Activated CD4-positive, alpha-beta memory T cell treated with anti-CD3 and anti-CD28 coated beads, Interleukin-2, amount 10 ng/mL, durations not matched to agents 7 days and 5 days (primary cell): ENCODE data around the gene ADCY1. TPM values are rescaled to one million over a fixed set of nuclear protein-coding genes. Genes with fewer than 3 reads are reported as not detected.
A peak's percentile ranks its signal among the peaks of the same experiment; 100 is the strongest.
"Not testable (repeated sequence)": the region's sequence is repeated elsewhere in the genome, so short reads cannot be mapped to it uniquely, and the experiment has no call there.

Experiments
- CTCF ChIA-PET: fragments of 350-600 bp; sonication (Branson Sonifier 250); formaldehyde crosslinking; loops from one replicate; lab custom pipeline; 2021; ENCODE audit warnings: antibody characterized with exemption, inconsistent platforms; lab: Charles Lee
- POLR2A ChIA-PET: fragments of 350-600 bp; sonication (Branson Sonifier 250); formaldehyde crosslinking; loops from one replicate; lab custom pipeline; 2021; ENCODE audit warnings: antibody characterized with exemption; lab: Charles Lee
- DNase-seq: peaks from one replicate; pipeline ENCODE4 v3.0.0-alpha.2; 2020
- H3K27ac Mint-ChIP-seq: one replicate; pipeline ENCODE4 v1.8.0; 2021; ENCODE audit warnings: mild to moderate bottlenecking, mixed read lengths
- H3K27me3 Mint-ChIP-seq: one replicate; pipeline ENCODE4 v1.8.0; 2021; ENCODE audit warnings: mixed read lengths
- H3K36me3 Mint-ChIP-seq: one replicate; pipeline ENCODE4 v1.8.0; 2021; ENCODE audit warnings: low read depth, mixed read lengths
- H3K4me1 Mint-ChIP-seq: one replicate; pipeline ENCODE4 v1.8.0; 2021; ENCODE audit warnings: mixed read lengths
- H3K4me3 Mint-ChIP-seq: one replicate; pipeline ENCODE4 v1.8.0; 2021; ENCODE audit warnings: mild to moderate bottlenecking, mixed read lengths
- H3K9me3 Mint-ChIP-seq: one replicate; pipeline ENCODE4 v1.8.0; 2021; ENCODE audit warnings: mixed read lengths
- total RNA-seq, 2 experiments: library from RNA; stranded (reverse); gene quantifications; one replicate each; pipeline ENCODE4 v1.2.3, GENCODE V29; 2021

The ADCY1 gene
- 1 to 10 TPM; 3.9 to 4.3 TPM for total RNA-seq

- no peak within 1 kb of the TSS for H3K27ac Mint-ChIP-seq
- H3K36me3 Mint-ChIP-seq = no peaks in the 10 kb centered on the region
- DNase-seq = peak; percentile 25
- CTCF ChIA-PET = no interaction called here
- peak within 1 kb of the TSS; percentile 55 for H3K4me3 Mint-ChIP-seq
- H3K9me3 Mint-ChIP-seq = no peaks in the 10 kb centered on the region
- H3K27me3 Mint-ChIP-seq = peaks cover 43% of the 10 kb centered on the region
- peaks cover 6% of the 10 kb centered on the region for H3K4me1 Mint-ChIP-seq
- POLR2A ChIA-PET = no interaction called here
These were observed at the start of gene ADCY1 for GRCh38 chr7:45573661-45574415. Gene ADCY1, plus strand, starts transcription at chr7:45574368. Its CDS starts 176 bp downstream, at chr7:45574544.

GRCh38 chr7:45524445-45524844, 49.7 kb upstream of the ADCY1 start:
- Mint-ChIP-seq H3K9me3 (no peaks in the 10 kb centered on the region), H3K27me3 (peaks cover 4% of the 10 kb centered on the region), H3K36me3 (no peaks in the 10 kb centered on the region), H3K27ac (no peak overlapping the region), H3K4me3 (no peak overlapping the region), H3K4me1 (peaks cover 6% of the 10 kb centered on the region)
- CTCF ChIA-PET = no interaction called here
- POLR2A ChIA-PET = no interaction called here
- no peak for DNase-seq

DNA sequence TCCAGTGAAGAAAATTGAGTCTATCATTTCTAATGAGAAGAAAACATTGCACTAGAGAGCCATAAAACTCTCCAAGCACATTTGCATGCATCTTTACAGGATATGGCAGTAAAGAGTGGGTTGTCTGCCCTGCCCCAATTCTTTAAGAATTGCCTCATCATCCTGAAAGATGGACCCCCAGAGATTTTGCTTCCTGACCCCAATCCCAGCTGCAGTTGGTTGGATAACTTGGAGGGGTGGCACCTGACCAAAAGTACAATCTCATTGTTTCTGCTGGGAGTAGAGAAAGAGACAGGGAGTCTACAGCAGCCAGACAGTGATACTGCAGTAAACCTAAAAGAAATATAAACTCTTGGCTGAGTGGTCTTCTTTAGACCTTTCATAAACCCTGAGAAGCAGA, 49.1 kb upstream of the ADCY1 start:
- POLR2A ChIA-PET = no interaction called here
- Mint-ChIP-seq H3K4me1 (peaks cover 6% of the 10 kb centered on the region), H3K27ac (no peak overlapping the region), H3K4me3 (no peak overlapping the region), H3K9me3 (no peaks in the 10 kb centered on the region), H3K36me3 (no peaks in the 10 kb centered on the region), H3K27me3 (peaks cover 4% of the 10 kb centered on the region)
- no peak for DNase-seq
- CTCF ChIA-PET = no interaction called here

- POLR2A ChIA-PET = no interaction called here
- H3K4me3 Mint-ChIP-seq = no peak overlapping the region
- peaks cover 2% of the 10 kb centered on the region for H3K27me3 Mint-ChIP-seq
- peaks cover 4% of the 10 kb centered on the region for H3K4me1 Mint-ChIP-seq
- CTCF ChIA-PET = no interaction called here
- no peaks in the 10 kb centered on the region for H3K36me3 Mint-ChIP-seq
- DNase-seq = no peak
- no peak overlapping the region for H3K27ac Mint-ChIP-seq
- H3K9me3 Mint-ChIP-seq = peaks cover 10% of the 10 kb centered on the region
These were observed 30.7 kb upstream of the ADCY1 start for GRCh38 chr7:45543473-45543872.

DNA sequence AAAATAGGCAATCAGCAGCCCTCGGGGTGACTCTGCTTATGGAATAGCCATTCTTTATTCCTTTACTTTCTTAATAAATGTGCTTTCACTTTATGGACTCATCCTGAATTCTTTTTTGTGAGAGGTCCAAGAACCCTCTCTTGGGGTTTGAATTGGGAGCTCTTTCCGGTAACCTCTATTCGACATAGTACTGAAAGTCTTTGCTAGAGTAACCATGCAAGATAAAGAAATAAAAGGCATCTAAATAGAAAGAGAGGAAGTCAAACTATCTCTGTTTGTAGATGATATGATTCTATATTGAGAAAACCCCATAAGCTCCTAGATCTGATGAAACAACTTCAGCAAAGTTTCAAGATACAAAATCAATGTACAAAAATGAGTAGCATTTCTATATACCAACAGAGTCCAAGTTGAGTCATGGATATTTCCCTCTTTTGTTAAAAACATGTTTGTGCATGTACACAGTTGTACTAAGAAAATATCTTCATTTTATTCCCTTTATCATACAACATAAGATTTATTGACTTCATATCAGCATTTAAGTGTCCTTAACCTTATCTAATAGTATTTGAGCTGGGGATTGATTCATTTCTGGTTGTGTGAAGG, 29.0 kb upstream of the ADCY1 start:
- POLR2A ChIA-PET, H3K4me1 Mint-ChIP-seq, H3K4me3 Mint-ChIP-seq, H3K27me3 Mint-ChIP-seq, CTCF ChIA-PET, DNase-seq, H3K36me3 Mint-ChIP-seq, H3K9me3 Mint-ChIP-seq: not testable (repeated sequence)
- H3K27ac Mint-ChIP-seq = peak overlapping the region; percentile 58

- H3K27ac Mint-ChIP-seq = peak overlapping the region; percentile 55
- CTCF ChIA-PET, H3K27me3 Mint-ChIP-seq, POLR2A ChIA-PET, H3K4me3 Mint-ChIP-seq, H3K36me3 Mint-ChIP-seq, DNase-seq, H3K4me1 Mint-ChIP-seq: not testable (repeated sequence)
- peaks cover 12% of the 10 kb centered on the region for H3K9me3 Mint-ChIP-seq
These were observed 25.3 kb upstream of the ADCY1 start for GRCh38 chr7:45548917-45549316.

- POLR2A ChIA-PET = no interaction called here
- H3K27ac Mint-ChIP-seq = no peak overlapping the region
- no peaks in the 10 kb centered on the region for H3K4me1 Mint-ChIP-seq
- H3K36me3 Mint-ChIP-seq = no peaks in the 10 kb centered on the region
- H3K4me3 Mint-ChIP-seq = no peak overlapping the region
- no peaks in the 10 kb centered on the region for H3K9me3 Mint-ChIP-seq
- DNase-seq = no peak
- CTCF ChIA-PET = no interaction called here
- peaks cover 2% of the 10 kb centered on the region for H3K27me3 Mint-ChIP-seq
These were observed 10.8 kb upstream of the ADCY1 start for GRCh38 chr7:45563401-45563800.

DNA sequence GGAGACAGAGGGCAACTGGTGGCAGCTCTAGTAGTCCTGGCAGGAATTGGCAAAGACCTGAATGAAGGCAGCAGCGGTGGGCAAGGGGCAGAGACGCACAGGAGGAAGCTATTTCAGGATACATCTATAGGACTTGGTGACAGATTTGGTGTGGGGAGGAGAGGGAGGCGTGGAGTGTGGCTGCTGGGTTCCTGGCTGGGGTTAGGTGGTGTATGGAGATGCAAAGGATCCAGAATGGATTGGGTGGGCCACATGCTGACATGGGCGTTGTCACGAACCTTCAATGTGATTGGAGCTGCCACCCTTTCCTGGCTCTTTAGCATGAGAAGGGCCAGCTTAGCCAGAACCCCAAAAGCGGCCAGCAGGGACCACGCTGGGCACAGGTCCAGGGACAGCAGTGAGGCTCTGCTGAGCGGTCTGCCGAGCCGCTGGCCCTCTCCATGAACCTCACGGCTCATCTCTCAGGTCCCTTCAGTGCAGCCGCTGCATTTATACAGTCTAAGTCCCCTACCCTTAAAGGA, 10.2 kb upstream of the ADCY1 start:
- ChIA-PET POLR2A (no interaction called here), CTCF (no interaction called here)
- H3K36me3 Mint-ChIP-seq = no peaks in the 10 kb centered on the region
- H3K27ac Mint-ChIP-seq = no peak overlapping the region
- no peaks in the 10 kb centered on the region for H3K4me1 Mint-ChIP-seq
- peaks cover 2% of the 10 kb centered on the region for H3K27me3 Mint-ChIP-seq
- H3K9me3 Mint-ChIP-seq = no peaks in the 10 kb centered on the region
- H3K4me3 Mint-ChIP-seq = no peak overlapping the region
- no peak for DNase-seq

GRCh38 chr7:45564485-45564884, 9.7 kb upstream of the ADCY1 start:
- Mint-ChIP-seq H3K27ac (no peak overlapping the region), H3K4me1 (no peaks in the 10 kb centered on the region), H3K36me3 (no peaks in the 10 kb centered on the region), H3K9me3 (no peaks in the 10 kb centered on the region), H3K27me3 (peaks cover 2% of the 10 kb centered on the region), H3K4me3 (no peak overlapping the region)
- POLR2A ChIA-PET = no interaction called here
- CTCF ChIA-PET = no interaction called here
- no peak for DNase-seq

DNA sequence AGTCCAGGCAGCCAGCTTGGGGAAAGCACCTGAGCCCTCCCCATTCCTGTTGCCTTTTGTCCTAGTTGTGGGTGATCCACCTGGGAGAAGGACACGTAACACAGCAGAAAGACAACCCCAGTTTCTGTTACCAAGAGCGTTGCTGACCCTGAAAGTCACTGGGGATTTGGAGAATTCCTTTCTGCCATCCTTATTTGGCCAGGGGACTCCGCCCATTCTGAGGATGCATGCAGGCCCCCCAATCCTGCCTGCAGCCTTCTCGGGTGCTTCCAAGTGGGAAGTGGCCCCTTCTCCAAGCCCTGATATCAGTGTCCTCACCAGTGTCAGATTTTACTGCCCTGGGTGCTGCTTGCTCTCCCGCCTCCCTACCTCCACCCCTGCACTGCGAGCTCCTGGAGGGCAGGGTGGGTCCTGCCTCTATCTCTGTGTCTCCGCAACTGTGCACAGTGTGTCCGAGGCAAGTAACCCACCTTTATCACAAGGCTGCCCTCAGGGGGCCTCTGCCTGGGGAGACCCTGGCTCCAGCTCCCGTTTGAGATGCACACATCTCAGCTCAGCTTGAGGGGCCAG, 9.2 kb upstream of the ADCY1 start:
- H3K27me3 Mint-ChIP-seq = peaks cover 2% of the 10 kb centered on the region
- no peak for DNase-seq
- POLR2A ChIA-PET = no interaction called here
- no peaks in the 10 kb centered on the region for H3K36me3 Mint-ChIP-seq
- no peak overlapping the region for H3K27ac Mint-ChIP-seq
- H3K9me3 Mint-ChIP-seq = no peaks in the 10 kb centered on the region
- CTCF ChIA-PET = no interaction called here
- H3K4me1 Mint-ChIP-seq = no peaks in the 10 kb centered on the region
- H3K4me3 Mint-ChIP-seq = no peak overlapping the region

DNA sequence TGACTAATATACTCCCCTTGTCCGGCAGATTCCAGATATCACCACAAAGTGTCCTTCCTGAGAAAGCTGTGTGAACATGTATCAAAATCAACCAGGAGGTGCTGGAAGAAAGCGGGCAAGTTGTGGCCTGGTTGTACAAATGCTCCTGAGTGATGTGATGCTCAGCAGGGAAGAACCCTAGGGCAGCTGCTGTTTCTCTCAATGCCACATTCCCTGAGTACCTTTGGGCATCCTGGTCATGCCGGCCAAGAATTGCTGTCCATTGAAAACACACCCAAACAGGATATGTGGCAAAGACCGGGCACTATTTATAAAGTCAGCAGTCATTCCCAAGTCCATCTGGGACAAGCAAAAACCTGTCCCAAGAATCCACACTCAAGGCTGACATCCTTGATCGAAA, 7.8 kb upstream of the ADCY1 start:
- H3K27me3 Mint-ChIP-seq = peaks cover 3% of the 10 kb centered on the region
- H3K4me1 Mint-ChIP-seq = no peaks in the 10 kb centered on the region
- no peak overlapping the region for H3K27ac Mint-ChIP-seq
- POLR2A ChIA-PET = no interaction called here
- CTCF ChIA-PET = no interaction called here
- no peaks in the 10 kb centered on the region for H3K9me3 Mint-ChIP-seq
- no peak for DNase-seq
- H3K36me3 Mint-ChIP-seq = no peaks in the 10 kb centered on the region
- no peak overlapping the region for H3K4me3 Mint-ChIP-seq

GRCh38 chr7:45566961-45567360, 7.2 kb upstream of the ADCY1 start:
- ChIA-PET POLR2A (no interaction called here), CTCF (no interaction called here)
- H3K4me1 Mint-ChIP-seq = no peaks in the 10 kb centered on the region
- peaks cover 9% of the 10 kb centered on the region for H3K27me3 Mint-ChIP-seq
- H3K9me3 Mint-ChIP-seq = no peaks in the 10 kb centered on the region
- DNase-seq = no peak
- H3K4me3 Mint-ChIP-seq = no peak overlapping the region
- no peak overlapping the region for H3K27ac Mint-ChIP-seq
- H3K36me3 Mint-ChIP-seq = no peaks in the 10 kb centered on the region

DNA sequence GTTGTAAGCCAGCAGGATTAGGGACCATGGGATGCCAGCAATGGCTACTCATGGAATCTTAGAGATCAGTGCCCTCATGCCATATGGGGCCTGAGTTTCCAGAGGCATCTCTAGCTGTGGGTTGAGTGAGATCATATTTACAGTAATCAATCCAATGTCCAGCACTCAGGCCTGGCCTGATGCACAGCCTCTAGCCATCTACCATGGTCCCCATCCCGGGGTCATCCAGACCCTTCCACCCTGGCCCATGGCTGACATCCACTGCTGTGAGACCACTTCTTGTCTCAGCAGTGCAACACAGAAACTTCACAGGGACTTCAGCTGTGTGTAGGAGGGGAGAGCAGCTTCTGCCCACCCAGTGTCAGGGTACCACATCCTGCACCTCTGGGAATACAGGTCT, 6.5 kb upstream of the ADCY1 start:
- Mint-ChIP-seq H3K27me3 (peaks cover 14% of the 10 kb centered on the region), H3K9me3 (no peaks in the 10 kb centered on the region), H3K27ac (no peak overlapping the region), H3K4me1 (no peaks in the 10 kb centered on the region), H3K4me3 (no peak overlapping the region), H3K36me3 (no peaks in the 10 kb centered on the region)
- ChIA-PET CTCF (no interaction called here), POLR2A (no interaction called here)
- no peak for DNase-seq
